GM12878 (cell line): ENCODE results near the gene MFAP4.

Experiments used
- CREM ChIP-seq: IDR thresholded peaks from 2 replicates; pipeline ENCODE4 v1.6.1; 2014; ENCODE audit warnings: antibody characterized with exemption, low read depth
- CTCF ChIP-seq, 3 experiments: IDR thresholded peaks in 2 of 3; conservative IDR thresholded peaks in 1 of 3; 2 replicates each; pipeline ENCODE4 v1.5.1; 2011; ENCODE audit warnings: low read depth in 3 of 3, low read length in 3 of 3, mild to moderate bottlenecking in 3 of 3, control low read depth in 2 of 3, moderate library complexity in 2 of 3, inconsistent platforms in 1 of 3, mixed read lengths in 1 of 3; ENCODE audit not compliant: control insufficient read depth in 2 of 3, insufficient read depth in 1 of 3; ENCODE audit errors: extremely low read depth in 1 of 3
- GABPA ChIP-seq: IDR thresholded peaks from 2 replicates; pipeline ENCODE4 v1.6.1; 2014; ENCODE audit warnings: antibody characterized with exemption, low read depth, mild to moderate bottlenecking, inconsistent platforms
- HDAC6 ChIP-seq: fragments of 200-600 bp; sonication (generic); IDR thresholded peaks from one replicate; pipeline ENCODE4 v1.8.0; 2017; ENCODE audit warnings: antibody characterized with exemption; ENCODE audit not compliant: unreplicated experiment
- JUND ChIP-seq: IDR thresholded peaks from 2 replicates; pipeline ENCODE4 v1.6.1; 2012; ENCODE audit warnings: low read depth, mild to moderate bottlenecking, low read length, improper control_type of control experiment, moderate library complexity
- NR2C1 ChIP-seq: fragments of 450-650 bp; IDR thresholded peaks from 2 replicates; pipeline ENCODE4 v1.6.1; 2017; ENCODE audit warnings: antibody characterized with exemption, mild to moderate bottlenecking, moderate library complexity
- PKNOX1 ChIP-seq: fragments of 450-650 bp; IDR thresholded peaks from 2 replicates; pipeline ENCODE4 v1.6.1; 2016; ENCODE audit warnings: mild to moderate bottlenecking
- POLR2A ChIP-seq: IDR thresholded peaks from 2 replicates; pipeline ENCODE4 v1.6.1; 2011; ENCODE audit warnings: low read depth, mild to moderate bottlenecking, low read length
- POLR2AphosphoS5 ChIP-seq: IDR thresholded peaks from 2 replicates; pipeline ENCODE4 v1.6.1; 2011; ENCODE audit warnings: mild to moderate bottlenecking, low read length, inconsistent platforms
- RELA ChIP-seq: fragments of 450-650 bp; IDR thresholded peaks from 2 replicates; pipeline ENCODE4 v1.8.0; 2014; ENCODE audit warnings: borderline replicate concordance; ENCODE audit not compliant: partially characterized antibody
- ZBTB11 ChIP-seq: fragments of 450-650 bp; formaldehyde crosslinking; IDR thresholded peaks from 2 replicates; pipeline ENCODE4 v1.5.0; 2022; ENCODE audit warnings: mild to moderate bottlenecking, missing genetic modification characterization
- TF ChIP-seq, protein P1 (sequence below): IDR thresholded peaks from 2 replicates; pipeline ENCODE4 v1.6.1; 2012; ENCODE audit warnings: low read depth, low read length, improper control_type of control experiment

GRCh38 chr17:19398301-19399181, 11.6 kb upstream of the MFAP4 start:
- TF ChIP-seq POLR2A = no peak
- TF ChIP-seq HDAC6 = no peak
- TF ChIP-seq ZBTB11 = no peak
- TF ChIP-seq CTCF (IDR thresholded peaks at IDR 0.05 in 2 of 3, conservative IDR thresholded peaks at IDR 0.05 in 1 of 3; ENCODE audit: control insufficient read depth in 2 of 3, extremely low read depth in 1 of 3, insufficient read depth in 1 of 3, low read depth in 3 of 3, low read length in 3 of 3) = no peak
- TF ChIP-seq JUND = no peak
- TF ChIP-seq GABPA = no peak
- no peak for TF ChIP-seq PKNOX1
- TF ChIP-seq RELA = no peak
- TF ChIP-seq, protein P1, sequence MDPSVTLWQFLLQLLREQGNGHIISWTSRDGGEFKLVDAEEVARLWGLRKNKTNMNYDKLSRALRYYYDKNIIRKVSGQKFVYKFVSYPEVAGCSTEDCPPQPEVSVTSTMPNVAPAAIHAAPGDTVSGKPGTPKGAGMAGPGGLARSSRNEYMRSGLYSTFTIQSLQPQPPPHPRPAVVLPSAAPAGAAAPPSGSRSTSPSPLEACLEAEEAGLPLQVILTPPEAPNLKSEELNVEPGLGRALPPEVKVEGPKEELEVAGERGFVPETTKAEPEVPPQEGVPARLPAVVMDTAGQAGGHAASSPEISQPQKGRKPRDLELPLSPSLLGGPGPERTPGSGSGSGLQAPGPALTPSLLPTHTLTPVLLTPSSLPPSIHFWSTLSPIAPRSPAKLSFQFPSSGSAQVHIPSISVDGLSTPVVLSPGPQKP = no peak
- TF ChIP-seq POLR2AphosphoS5 = no peak
- TF ChIP-seq NR2C1 = no peak
- no peak for TF ChIP-seq CREM
